Neural progenitor cell (in vitro differentiated cells): ENCODE results near the gene XPR1. TPM values are rescaled to one million over a fixed set of nuclear protein-coding genes. Genes with fewer than 3 reads are reported as not detected.
"Not testable (repeated sequence)": the region's sequence is repeated elsewhere in the genome, so short reads cannot be mapped to it uniquely, and the experiment has no call there.

ENCODE experiments used
- DNase-seq: peaks from one replicate; pipeline ENCODE4 v3.0.0-alpha.2; 2016; ENCODE audit warnings: low spot score
- H2AFZ ChIP-seq: fragments of 200-600 bp; sonication (generic); replicated peaks from 2 replicates; pipeline ENCODE4 v1.6.1; 2016; ENCODE audit warnings: antibody characterized with exemption
- H3F3A ChIP-seq: fragments of 200-600 bp; sonication (generic); 2 replicates; pipeline ENCODE4 v1.6.1; 2016; ENCODE audit warnings: antibody characterized with exemption, low read depth
- H3K27ac ChIP-seq: fragments of 200-600 bp; sonication (generic); 2 replicates; pipeline ENCODE4 v1.5.1; 2016; ENCODE audit warnings: mild to moderate bottlenecking
- H3K27me3 ChIP-seq: fragments of 200-600 bp; sonication (generic); 2 replicates; pipeline ENCODE4 v1.6.1; 2016; ENCODE audit warnings: mild to moderate bottlenecking, moderate library complexity
- H3K36me3 ChIP-seq: fragments of 200-600 bp; sonication (generic); 2 replicates; pipeline ENCODE4 v1.5.1; 2016
- H3K4me1 ChIP-seq: fragments of 200-600 bp; sonication (generic); 2 replicates; pipeline ENCODE4 v1.6.1; 2016; ENCODE audit warnings: mixed run types
- H3K4me2 ChIP-seq: fragments of 200-600 bp; sonication (generic); 2 replicates; pipeline ENCODE4 v1.6.1; 2016
- H3K4me3 ChIP-seq: fragments of 200-600 bp; sonication (generic); 2 replicates; pipeline ENCODE4 v1.5.1; 2016
- H3K79me2 ChIP-seq: fragments of 200-600 bp; sonication (generic); 2 replicates; pipeline ENCODE4 v1.6.1; 2016; ENCODE audit warnings: low read depth
- H3K9ac ChIP-seq: fragments of 200-600 bp; sonication (generic); 2 replicates; pipeline ENCODE4 v1.6.1; 2016
- H3K9me3 ChIP-seq: fragments of 200-600 bp; sonication (generic); 2 replicates; pipeline ENCODE4 v1.5.1; 2016; ENCODE audit warnings: low read depth
- H4K20me1 ChIP-seq: fragments of 200-600 bp; sonication (generic); 2 replicates; pipeline ENCODE4 v1.6.1; 2016; ENCODE audit warnings: low read depth
- H3K27ac Mint-ChIP-seq: 3 replicates; pipeline ENCODE4 v1.8.0; 2021; ENCODE audit warnings: mixed read lengths
- H3K27me3 Mint-ChIP-seq: 2 replicates; pipeline ENCODE4 v1.8.0; 2022; ENCODE audit warnings: low read depth, mild to moderate bottlenecking, inconsistent platforms, moderate library complexity, mixed read lengths; ENCODE audit not compliant: insufficient read depth
- H3K36me3 Mint-ChIP-seq: 3 replicates; pipeline ENCODE4 v1.8.0; 2021; ENCODE audit warnings: mixed read lengths
- H3K4me1 Mint-ChIP-seq: 3 replicates; pipeline ENCODE4 v1.8.0; 2021; ENCODE audit warnings: mixed read lengths
- H3K4me3 Mint-ChIP-seq: 3 replicates; pipeline ENCODE4 v1.8.0; 2021; ENCODE audit warnings: mild to moderate bottlenecking, moderate library complexity, mixed read lengths
- H3K9me3 Mint-ChIP-seq: 3 replicates; pipeline ENCODE4 v1.8.0; 2020; ENCODE audit warnings: mixed read lengths
- CTCF ChIP-seq: fragments of 200-600 bp; sonication (generic); IDR thresholded peaks from 2 replicates; pipeline ENCODE4 v1.5.1; 2017; ENCODE audit warnings: antibody characterized with exemption, mild to moderate bottlenecking
- EZH2 ChIP-seq: fragments of 200-600 bp; sonication (generic); IDR thresholded peaks from 2 replicates; pipeline ENCODE4 v1.6.1; 2017; ENCODE audit warnings: antibody characterized with exemption, mild to moderate bottlenecking, moderate library complexity
- EZH2phosphoT487 ChIP-seq: fragments of 200-600 bp; sonication (generic); IDR thresholded peaks from 2 replicates; pipeline ENCODE4 v1.6.1; 2017; ENCODE audit warnings: antibody characterized with exemption
- total RNA-seq: library from RNA; depleted of rRNA; stranded (reverse); fragments of >200 nt; gene quantifications from 2 replicates; pipeline ENCODE4 v1.2.3, GENCODE V29; 2015; ENCODE audit warnings: low replicate concordance

XPR1 gene
- total RNA-seq, 1 donor from 2014 or later = 75.0 TPM

- Histone ChIP-seq H3K27ac (no peak overlapping the region), H3K27me3 (no peaks in the 10 kb centered on the region), H3K9me3 (no peaks in the 10 kb centered on the region), H3K4me1 (peaks cover 18% of the 10 kb centered on the region), H2AFZ (no peak overlapping the region), H3K4me2 (no peak overlapping the region), H4K20me1 (no peaks in the 10 kb centered on the region), H3K4me3 (no peak overlapping the region), H3K36me3 (no peaks in the 10 kb centered on the region), H3F3A (peaks cover 12% of the 10 kb centered on the region), H3K9ac (no peak overlapping the region), H3K79me2 (no peaks in the 10 kb centered on the region)
- peaks cover 24% of the 10 kb centered on the region for H3K4me1 Mint-ChIP-seq
- H3K9me3 Mint-ChIP-seq = no peaks in the 10 kb centered on the region
- H3K27ac Mint-ChIP-seq = no peak overlapping the region
- no peak overlapping the region for H3K4me3 Mint-ChIP-seq
- peaks cover 15% of the 10 kb centered on the region for H3K36me3 Mint-ChIP-seq
- TF ChIP-seq EZH2phosphoT487 (no peak), CTCF (no peak), EZH2 (no peak)
- no peak for DNase-seq
- no peaks in the 10 kb centered on the region for H3K27me3 Mint-ChIP-seq
Observed at GRCh38 chr1:180851995-180852887, 220.4 kb downstream of the XPR1 start.

GRCh38 chr1:180854001-180854400, 222.2 kb downstream of the XPR1 start:
- no peaks in the 10 kb centered on the region for H3K27me3 Mint-ChIP-seq
- H3K27ac ChIP-seq = peak overlapping the region; percentile 60
- no peak overlapping the region for H3K9ac ChIP-seq
- H3K4me3 ChIP-seq = no peak overlapping the region
- peak; percentile 8 for DNase-seq
- peaks cover 24% of the 10 kb centered on the region for H3K4me1 Mint-ChIP-seq
- no peak for TF ChIP-seq EZH2
- TF ChIP-seq CTCF = no peak
- TF ChIP-seq EZH2phosphoT487 = no peak
- no peaks in the 10 kb centered on the region for H4K20me1 ChIP-seq
- peak overlapping the region; percentile 60 for H3K4me2 ChIP-seq
- no peaks in the 10 kb centered on the region for H3K9me3 Mint-ChIP-seq
- no peaks in the 10 kb centered on the region for H3K27me3 ChIP-seq
- H3K9me3 ChIP-seq = no peaks in the 10 kb centered on the region
- H3K4me3 Mint-ChIP-seq = no peak overlapping the region
- H2AFZ ChIP-seq = no peak overlapping the region
- peaks cover 15% of the 10 kb centered on the region for H3K36me3 Mint-ChIP-seq
- peak overlapping the region; percentile 84 for H3K27ac Mint-ChIP-seq
- no peaks in the 10 kb centered on the region for H3K79me2 ChIP-seq
- peaks cover 12% of the 10 kb centered on the region for H3F3A ChIP-seq
- peaks cover 18% of the 10 kb centered on the region for H3K4me1 ChIP-seq
- no peaks in the 10 kb centered on the region for H3K36me3 ChIP-seq

- no peak for TF ChIP-seq CTCF
- no peak for TF ChIP-seq EZH2phosphoT487
- TF ChIP-seq EZH2 = no peak
- Histone ChIP-seq H3K4me3 (no peak overlapping the region), H3K27me3 (no peaks in the 10 kb centered on the region), H3F3A (peaks cover 12% of the 10 kb centered on the region), H3K4me2 (peak overlapping the region; percentile 60), H3K36me3 (no peaks in the 10 kb centered on the region), H2AFZ (no peak overlapping the region), H3K79me2 (no peaks in the 10 kb centered on the region), H3K9ac (no peak overlapping the region), H4K20me1 (no peaks in the 10 kb centered on the region), H3K27ac (peak overlapping the region; percentile 2), H3K4me1 (peaks cover 18% of the 10 kb centered on the region), H3K9me3 (no peaks in the 10 kb centered on the region)
- Mint-ChIP-seq H3K9me3 (no peaks in the 10 kb centered on the region), H3K36me3 (peaks cover 15% of the 10 kb centered on the region), H3K27ac (peak overlapping the region; percentile 84), H3K27me3 (no peaks in the 10 kb centered on the region), H3K4me3 (no peak overlapping the region), H3K4me1 (peaks cover 24% of the 10 kb centered on the region)
- peak; percentile 11 for DNase-seq
Observed at GRCh38 chr1:180854456-180854855, 222.6 kb downstream of the XPR1 start.

- not testable (repeated sequence) for H3K36me3 ChIP-seq, H3K79me2 ChIP-seq, H3K9me3 ChIP-seq, DNase-seq, H3K27ac ChIP-seq, H3K9me3 Mint-ChIP-seq, H3K9ac ChIP-seq, H3K36me3 Mint-ChIP-seq, H3K27ac Mint-ChIP-seq, H2AFZ ChIP-seq, H3K4me3 ChIP-seq, H3K4me3 Mint-ChIP-seq, H3K4me2 ChIP-seq, H4K20me1 ChIP-seq, H3K27me3 Mint-ChIP-seq, H3K27me3 ChIP-seq
- H3F3A ChIP-seq = peaks cover 31% of the 10 kb centered on the region
- peaks cover 26% of the 10 kb centered on the region for H3K4me1 Mint-ChIP-seq
- peaks cover 18% of the 10 kb centered on the region for H3K4me1 ChIP-seq
Observed at GRCh38 chr1:180857947-180858725, 226.3 kb downstream of the XPR1 start.
